Activated naive CD4-positive, alpha-beta T cell treated with anti-CD3 and anti-CD28 coated beads, Interleukin-2, amount 50 U/mL, for 16 hours (primary cell): Measurements from ENCODE around the gene NTN1.

ENCODE experiments used
- DNase-seq: peaks from one replicate; pipeline ENCODE4 v3.0.0-alpha.2; 2020

Gene NTN1

GRCh38 chr17:9286434-9286833 is 265.1 kb downstream of the NTN1 start:
- no peak for DNase-seq

- no peak for DNase-seq
These were observed 266.0 kb downstream of the NTN1 start for GRCh38 chr17:9287306-9287705.

GRCh38 chr17:9290226-9290613 is 268.9 kb downstream of the NTN1 start:
- DNase-seq, result peak; percentile 40

DNA sequence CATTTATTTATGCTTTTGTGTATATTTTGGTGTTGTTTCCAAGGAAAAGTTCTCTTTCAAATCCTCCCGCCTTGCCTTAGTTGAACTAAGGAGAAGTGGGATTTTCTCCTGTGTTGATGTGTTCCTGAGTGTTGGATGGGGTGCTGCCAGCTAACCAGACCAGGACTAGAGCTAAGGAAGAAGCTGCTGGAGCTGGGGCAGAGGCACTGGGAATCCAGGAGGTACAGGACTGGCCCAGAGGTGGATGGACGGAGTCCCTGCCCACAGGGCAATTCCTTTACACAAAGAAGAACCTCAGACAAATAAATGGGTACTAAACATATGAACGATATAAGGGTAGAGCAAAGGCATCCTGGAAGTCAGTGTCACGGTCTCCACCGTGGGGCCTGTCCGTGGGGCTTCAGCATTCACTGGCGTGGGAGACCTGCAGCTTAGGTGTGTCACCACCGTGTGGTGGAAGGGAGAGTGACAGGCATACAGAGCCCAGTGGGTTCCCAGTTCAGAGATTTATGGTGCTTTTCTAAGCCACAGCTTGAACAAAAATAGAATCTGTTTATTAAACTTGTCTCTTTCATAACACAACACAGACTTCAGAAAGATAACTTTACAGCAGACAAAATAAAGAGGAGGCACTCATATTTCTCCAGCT is 270.7 kb downstream of the NTN1 start:
- DNase-seq, result peak; percentile 63

DNA sequence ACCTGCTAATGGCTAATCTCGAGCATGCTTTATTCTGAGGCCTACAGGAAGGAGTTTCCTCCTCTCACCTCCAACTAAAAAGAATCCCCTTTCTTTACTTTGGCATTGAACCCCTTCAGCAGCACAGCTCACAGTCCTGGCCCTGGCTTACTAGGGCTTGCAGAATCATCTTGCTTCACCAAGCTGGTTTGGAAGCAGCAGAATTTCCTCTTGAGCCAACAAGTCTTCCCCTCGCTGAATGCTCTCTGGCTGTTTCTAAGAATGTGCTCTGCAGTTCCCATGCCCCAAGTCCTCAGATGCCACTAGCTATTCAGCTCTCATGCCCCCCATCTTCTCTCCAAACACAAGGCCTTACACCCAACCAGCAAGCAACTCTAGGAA is 271.2 kb downstream of the NTN1 start:
- DNase-seq, result no peak
